Omental fat pad (tissue), 4 donors: ENCODE data around the gene PRKD1. TPM values are rescaled to one million over a fixed set of nuclear protein-coding genes. Genes with fewer than 3 reads are reported as not detected.

Experiments
- ATAC-seq: fragments of 150-250 bp; one replicate; pipeline ENCODE4 v1.9.1; 2016; ENCODE audit warnings: mild to moderate bottlenecking, moderate library complexity; ENCODE audit not compliant: low FRiP score
- DNase-seq: peaks from one replicate; pipeline ENCODE4 v3.0.0-alpha.2; 2019; ENCODE audit warnings: low spot score
- CTCF ChIP-seq, 3 donors: fragments of 450-650 bp; IDR thresholded peaks; one replicate each; pipeline ENCODE4 v1.5.1; 2016 to 2017; ENCODE audit warnings: antibody characterized with exemption in 3 of 3, mild to moderate bottlenecking in 3 of 3, moderate library complexity in 2 of 3
- total RNA-seq, 4 donors: library from RNA; depleted of rRNA; stranded (reverse); fragments of >200 nt; gene quantifications; one replicate each; pipeline ENCODE4 v1.1.0, GENCODE V29; 2016

Gene PRKD1
- total RNA-seq, 4 donors from 2014 or later = 9.1 to 34.7 (median 14.6) TPM

- DNase-seq (no peak), ATAC-seq (no peak)
- no peak for TF ChIP-seq CTCF (IDR thresholded peaks at IDR 0.05)
These were observed 252.9 kb downstream of the PRKD1 start for GRCh38 chr14:29674566-29675285.

- no peak for TF ChIP-seq CTCF (IDR thresholded peaks at IDR 0.05)
- ATAC-seq = no peak
- DNase-seq = no peak
These were observed 254.8 kb downstream of the PRKD1 start for GRCh38 chr14:29672831-29673230.

GRCh38 chr14:29671034-29671433 lies 256.6 kb downstream of the PRKD1 start:
- ATAC-seq = no peak

GRCh38 chr14:29668201-29668600 lies 259.4 kb downstream of the PRKD1 start:
- ATAC-seq (no peak), DNase-seq (no peak)
- no peak for TF ChIP-seq CTCF (IDR thresholded peaks at IDR 0.05)

More at GRCh38 chr14:29671034-29671433, 256.6 kb downstream of the PRKD1 start:
- no peak for TF ChIP-seq CTCF (IDR thresholded peaks at IDR 0.05)
- no peak for DNase-seq

GRCh38 chr14:29664515-29664914 lies 263.1 kb downstream of the PRKD1 start:
- no peak for TF ChIP-seq CTCF (IDR thresholded peaks at IDR 0.05)
- DNase-seq (no peak), ATAC-seq (no peak)

- ATAC-seq (peak; percentile 77), DNase-seq (no peak)
- no peak for TF ChIP-seq CTCF (IDR thresholded peaks at IDR 0.05)
These were observed 264.3 kb downstream of the PRKD1 start for GRCh38 chr14:29663281-29663801.
